ENCODE results near the gene TMEM163.

TMEM163 gene

GRCh38 chr2:134458473-134458853 lies 260.3 kb downstream of the TMEM163 start:
- DNase-seq (ENCODE audit: low read depth, low spot score): no peak

DNA sequence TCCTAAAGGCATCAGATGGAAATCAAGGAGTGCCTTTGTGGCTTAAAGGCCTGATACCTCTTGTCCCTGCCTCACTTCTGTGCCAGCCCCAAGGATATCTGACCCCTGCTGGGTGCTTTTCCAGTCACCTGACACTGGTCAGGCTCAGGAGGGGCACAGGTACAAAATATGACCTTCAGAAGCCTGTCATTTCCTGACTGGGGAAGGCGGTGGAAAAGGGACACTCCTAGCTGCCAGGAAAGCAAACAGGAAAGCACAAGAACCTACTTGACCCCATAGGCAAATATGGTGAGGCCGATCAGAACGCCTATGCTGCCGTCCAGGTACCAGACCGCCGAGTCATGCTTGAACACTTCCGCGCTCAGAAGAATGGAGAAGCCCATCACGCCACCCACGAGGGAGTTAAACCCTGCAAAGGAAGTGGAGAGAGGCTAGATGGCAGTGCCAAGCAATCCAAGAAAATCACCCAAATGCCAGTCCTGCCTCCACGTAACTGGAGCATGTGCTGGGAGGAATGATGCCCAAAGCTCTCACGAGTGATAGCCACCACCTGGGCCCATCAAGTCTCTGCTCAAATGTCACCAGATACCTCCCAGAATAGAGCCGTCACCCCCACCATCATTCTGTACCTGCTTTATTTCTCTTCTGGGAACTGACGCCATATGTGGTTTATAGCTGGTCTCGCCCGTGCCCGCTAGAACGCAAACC lies 260.9 kb downstream of the TMEM163 start:
- no peak for DNase-seq (ENCODE audit: low read depth, low spot score)

GRCh38 chr2:134457353-134457752 lies 261.4 kb downstream of the TMEM163 start:
- no peak for DNase-seq (ENCODE audit: low read depth, low spot score)

- no peak for DNase-seq (ENCODE audit: low read depth, low spot score)
Observed at GRCh38 chr2:134455426-134455825, 263.4 kb downstream of the TMEM163 start.

DNA sequence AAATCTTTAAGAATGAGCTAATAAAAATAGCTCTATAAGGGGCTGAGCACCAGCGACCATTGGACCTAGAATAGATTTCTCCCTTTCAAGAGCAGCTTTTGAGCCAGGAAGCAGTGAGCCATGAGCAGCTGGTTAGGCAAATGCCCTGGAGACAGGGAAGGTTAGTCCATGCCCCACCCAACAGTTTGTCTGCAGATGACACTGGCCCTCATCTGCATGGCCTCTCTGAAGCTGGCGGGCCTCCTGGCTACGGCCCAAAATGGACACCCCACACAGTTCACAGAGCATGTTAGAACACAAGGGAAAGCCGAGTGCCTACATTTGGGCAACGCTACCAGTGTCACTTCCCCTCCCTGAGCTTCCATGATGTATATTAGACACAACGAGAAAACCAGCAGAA lies 263.9 kb downstream of the TMEM163 start:
- no peak for DNase-seq (ENCODE audit: low read depth, low spot score)

DNA sequence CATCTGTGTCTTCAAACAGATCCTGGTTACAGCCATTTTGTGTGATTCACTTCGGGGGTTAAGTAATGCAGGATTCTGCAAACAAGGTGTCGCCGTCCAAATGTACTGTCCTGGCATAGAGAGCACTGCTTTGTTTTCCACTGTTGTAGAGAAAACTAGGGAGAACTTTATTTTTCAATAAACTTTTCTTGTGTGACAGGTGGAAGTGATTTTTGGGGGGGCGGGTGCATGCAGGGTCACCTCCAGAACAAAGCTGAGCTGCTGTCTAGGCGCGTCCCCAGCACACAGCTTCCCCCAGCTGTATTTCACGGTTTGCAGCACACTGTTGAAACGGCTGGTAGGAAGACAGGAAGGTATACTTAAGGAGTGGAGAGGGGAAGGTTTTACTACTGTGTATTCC lies 264.4 kb downstream of the TMEM163 start:
- DNase-seq (ENCODE audit: low read depth, low spot score): no peak

GRCh38 chr2:134453973-134454372 lies 264.8 kb downstream of the TMEM163 start:
- no peak for DNase-seq (ENCODE audit: low read depth, low spot score)

DNA sequence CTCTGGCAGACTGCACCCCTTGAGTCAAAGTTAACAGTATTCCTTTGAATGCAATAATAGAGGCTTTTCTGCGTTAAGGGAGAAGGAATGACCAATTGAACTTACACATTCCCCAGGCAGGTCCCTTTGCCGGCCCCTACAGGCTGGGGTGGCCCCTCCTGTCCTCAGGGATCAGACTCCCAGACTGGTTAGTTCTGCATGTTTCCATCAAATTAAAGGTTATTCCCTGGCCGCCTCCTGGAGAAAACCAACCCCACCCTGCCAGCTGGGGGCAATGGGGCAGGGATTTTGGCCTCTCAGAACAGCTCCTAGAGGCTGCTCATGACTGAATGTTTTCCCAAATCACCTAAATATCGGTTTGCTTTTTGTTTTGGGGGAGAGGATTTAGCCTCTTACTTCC lies 265.3 kb downstream of the TMEM163 start:
- no peak for DNase-seq (ENCODE audit: low read depth, low spot score)

DNA sequence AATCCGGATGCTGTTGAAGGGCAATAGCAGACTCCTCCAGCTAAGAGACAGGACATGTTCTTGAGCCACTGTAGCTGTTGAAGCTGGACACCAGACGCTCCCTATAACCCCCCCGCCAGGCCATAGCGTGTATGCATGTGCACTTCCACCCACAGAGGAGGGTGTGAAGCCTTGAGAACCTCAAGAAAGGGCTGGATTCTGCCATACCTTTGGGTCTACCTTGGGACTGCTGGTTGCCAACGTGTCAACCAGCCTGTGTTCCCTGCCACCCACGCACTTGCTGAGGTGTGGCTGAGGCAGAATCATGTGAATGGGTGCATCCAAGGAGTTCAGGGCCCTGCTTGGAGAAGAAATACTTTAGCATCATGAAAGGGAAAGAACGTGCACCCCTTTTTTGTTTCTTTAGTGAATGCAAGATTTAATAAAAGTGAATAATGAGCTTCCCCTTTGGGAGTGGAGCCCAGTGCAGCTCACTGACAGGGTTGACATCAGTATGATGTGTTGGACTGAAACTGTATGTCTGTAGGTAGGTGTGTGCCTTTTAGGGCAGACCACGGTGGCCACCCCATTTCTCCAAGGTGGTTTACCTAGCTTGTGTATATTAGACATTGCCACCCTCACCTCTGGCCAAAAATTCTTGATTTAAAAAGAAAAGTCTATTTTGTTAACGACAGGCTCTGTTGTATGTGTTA lies 266.6 kb downstream of the TMEM163 start:
- DNase-seq (ENCODE audit: low read depth, low spot score): no peak

DNA sequence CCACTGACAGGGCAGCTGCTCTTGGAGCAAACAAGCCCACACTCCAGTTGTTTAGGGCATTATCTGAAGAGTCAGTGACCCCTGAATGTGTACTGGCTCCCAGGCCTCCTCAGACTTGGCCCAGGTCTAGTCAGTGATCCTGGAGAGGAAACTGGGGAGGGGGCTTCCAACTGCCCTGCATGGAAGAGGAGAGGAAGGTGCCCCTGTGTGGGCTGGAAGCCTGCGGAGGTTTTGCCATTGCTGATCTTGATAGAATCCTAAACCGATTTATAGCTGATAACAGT lies 267.5 kb downstream of the TMEM163 start:
- no peak for DNase-seq (ENCODE audit: low read depth, low spot score)

DNA sequence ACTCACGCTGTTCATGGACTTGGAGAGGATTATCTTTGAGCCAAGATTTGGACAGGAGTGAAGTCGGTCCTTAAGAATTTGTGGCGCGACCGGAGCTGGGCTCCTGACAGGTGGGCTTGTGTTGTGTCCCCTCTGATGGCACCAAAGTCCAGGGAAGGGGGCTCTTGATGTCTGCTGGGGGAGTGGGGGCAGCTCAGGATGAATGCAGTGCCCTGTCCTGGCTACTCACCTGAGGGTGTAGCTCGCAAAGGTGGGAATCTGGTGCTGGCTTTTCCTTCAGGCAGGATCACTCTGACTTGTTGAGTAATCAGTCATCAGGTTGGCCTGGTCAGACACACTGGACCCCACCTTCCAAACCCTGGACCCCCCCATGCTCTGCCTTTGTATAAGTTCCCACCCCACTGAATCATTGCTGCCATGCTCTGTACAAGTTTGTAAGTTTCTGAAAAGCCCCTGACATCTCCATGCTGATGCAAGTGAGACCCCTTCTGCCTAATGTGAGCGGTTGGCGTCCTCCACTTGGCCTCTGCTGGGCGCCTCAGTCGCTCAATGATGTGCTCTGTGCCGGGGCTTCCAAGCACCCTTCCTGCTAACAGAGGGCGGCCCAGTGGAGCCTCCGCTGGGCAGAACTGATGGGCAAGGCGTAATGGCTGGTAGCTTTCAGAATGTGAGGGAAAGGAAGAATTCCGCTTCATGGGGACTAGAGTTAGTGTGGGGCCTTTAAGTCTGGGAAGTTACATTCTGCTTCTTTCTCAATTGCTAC lies 268.9 kb downstream of the TMEM163 start:
- no peak for DNase-seq (ENCODE audit: low read depth, low spot score)

- DNase-seq (ENCODE audit: low read depth, low spot score): no peak
Observed at GRCh38 chr2:134449157-134449556, 269.6 kb downstream of the TMEM163 start.

GRCh38 chr2:134448650-134449049 lies 270.1 kb downstream of the TMEM163 start:
- no peak for DNase-seq (ENCODE audit: low read depth, low spot score)

- no peak for DNase-seq (ENCODE audit: low read depth, low spot score)
Observed at GRCh38 chr2:134447669-134448068, 271.1 kb downstream of the TMEM163 start.

GRCh38 chr2:134446383-134447017 lies 272.3 kb downstream of the TMEM163 start:
- no peak for DNase-seq (ENCODE audit: low read depth, low spot score)

GRCh38 chr2:134445985-134446382 lies 272.8 kb downstream of the TMEM163 start:
- DNase-seq (ENCODE audit: low read depth, low spot score): no peak

DNA sequence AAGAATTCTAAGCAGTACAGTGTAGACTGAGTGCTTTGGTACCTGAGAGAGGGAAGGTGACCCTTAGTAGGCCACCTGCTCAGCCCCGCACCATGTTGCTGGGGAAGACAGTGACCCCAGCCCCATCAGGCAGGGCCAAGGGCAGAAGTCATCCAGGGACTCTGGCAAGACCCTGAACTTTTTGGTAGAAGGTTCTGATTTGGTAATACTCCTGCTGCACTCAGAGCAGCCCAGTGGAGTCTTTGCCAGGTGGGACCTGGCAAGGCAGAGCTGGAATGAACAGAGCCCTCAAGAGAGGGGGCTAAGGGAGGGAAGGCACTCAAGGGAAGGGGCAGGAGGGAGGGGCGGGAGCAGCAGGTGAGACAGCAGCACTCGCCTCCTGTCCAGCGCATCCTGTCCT lies 273.7 kb downstream of the TMEM163 start:
- no peak for DNase-seq (ENCODE audit: low read depth, low spot score)

GRCh38 chr2:134443814-134444480 lies 274.9 kb downstream of the TMEM163 start:
- no peak for DNase-seq (ENCODE audit: low read depth, low spot score)

GRCh38 chr2:134441153-134441863 lies 277.5 kb downstream of the TMEM163 start:
- no peak for DNase-seq (ENCODE audit: low read depth, low spot score)

DNA sequence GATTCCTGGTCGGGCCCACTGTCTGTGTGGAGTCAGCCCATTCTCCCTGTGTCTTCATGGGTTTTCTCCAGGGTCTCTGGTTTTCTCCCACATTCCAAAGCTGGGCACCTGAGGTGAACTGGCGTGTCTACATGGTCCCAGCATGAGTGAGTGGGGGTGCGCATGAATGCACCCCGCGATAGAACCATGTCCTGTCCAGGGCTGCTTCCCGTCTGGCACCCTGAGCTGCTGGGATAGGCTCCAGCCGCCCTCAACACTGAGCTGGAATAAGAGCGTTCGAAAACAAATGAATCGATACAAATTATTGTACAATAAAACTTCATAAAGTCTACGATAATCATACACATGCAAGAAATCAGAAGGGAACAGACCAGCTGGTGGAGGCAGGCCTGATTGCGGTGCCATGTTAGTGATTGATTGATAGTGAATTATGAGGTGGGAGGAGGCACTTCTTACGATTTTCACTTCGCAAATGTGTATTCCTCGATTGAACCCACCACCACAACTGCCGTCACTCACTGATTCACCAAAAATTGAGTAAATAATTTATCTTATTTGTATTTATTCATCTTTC lies 278.4 kb downstream of the TMEM163 start:
- DNase-seq (ENCODE audit: low read depth, low spot score): no peak

DNA sequence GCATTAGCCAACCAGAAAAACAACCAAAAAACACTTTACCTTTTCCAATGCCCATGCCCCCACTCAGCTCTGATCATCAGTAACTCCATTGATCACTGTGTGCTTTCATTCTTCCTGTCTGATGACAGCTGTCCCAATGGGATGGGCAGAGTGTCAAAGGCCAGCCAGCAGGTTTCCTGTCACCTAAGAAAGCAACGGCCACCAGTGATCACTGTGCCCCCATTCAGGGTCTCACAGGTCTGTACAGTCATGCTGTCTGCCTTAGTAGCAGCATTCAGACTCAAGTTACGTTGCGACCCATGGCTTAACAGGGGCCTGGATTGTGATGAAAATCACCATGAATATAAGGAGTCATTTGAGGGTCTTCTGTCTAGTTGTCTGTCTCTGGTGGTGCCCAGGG lies 280.4 kb downstream of the TMEM163 start:
- DNase-seq (ENCODE audit: low read depth, low spot score): no peak
